ENCODE data around the gene ALK. TPM values are rescaled to one million over a fixed set of nuclear protein-coding genes. Genes with fewer than 3 reads are reported as not detected.

ALK gene
- total RNA-seq, 2 donors from 2014 or later, result 0.13 to 0.46 TPM

GRCh38 chr2:29479401-29479800 lies 442.0 kb downstream of the ALK start:
- no peak overlapping the region for H3K27ac ChIP-seq (ENCODE audit: low read depth, low read length)
- H3K9me3 Mint-ChIP-seq, result peaks cover 4% of the 10 kb centered on the region
- DNase-seq, result no peak

GRCh38 chr2:29478641-29479040 lies 442.7 kb downstream of the ALK start:
- Mint-ChIP-seq H3K4me1 (peaks cover 8% of the 10 kb centered on the region), H3K27ac (no peak overlapping the region), H3K36me3 (ENCODE audit: low read depth) (no peaks in the 10 kb centered on the region), H3K27me3 (ENCODE audit: insufficient read depth) (no peaks in the 10 kb centered on the region), H3K4me3 (no peak overlapping the region), H3K9me3 (peaks cover under 1% of the 10 kb centered on the region)
- H3K27me3 ChIP-seq (ENCODE audit: control insufficient read depth, insufficient read depth, low read length, poor library complexity, severe bottlenecking), result no peaks in the 10 kb centered on the region
- 94 to 96% methylated on average over 3 to 4 of the region's 4 CpGs for WGBS, 2 experiments (ENCODE audit: insufficient coverage in 1 of 2, insufficient read length in 1 of 2)
- H3K4me1 ChIP-seq (ENCODE audit: control insufficient read depth, insufficient read depth, low read length), result peaks cover 8% of the 10 kb centered on the region
- no peak overlapping the region for H3K27ac ChIP-seq (ENCODE audit: low read depth, low read length)
- H3K9ac ChIP-seq (ENCODE audit: extremely low read depth, low read length, poor library complexity, severe bottlenecking), result no peak overlapping the region
- no peak for TF ChIP-seq CTCF (conservative IDR thresholded peaks at IDR 0.05)
- H3K36me3 ChIP-seq (ENCODE audit: control insufficient read depth, insufficient read depth, low read length), result no peaks in the 10 kb centered on the region
- no peaks in the 10 kb centered on the region for H3K9me3 ChIP-seq (ENCODE audit: control insufficient read depth, low read length)
- no peak overlapping the region for H3K4me3 ChIP-seq (ENCODE audit: low read length)
- no peak for DNase-seq

More at GRCh38 chr2:29479401-29479800, 442.0 kb downstream of the ALK start:
- no peak for TF ChIP-seq CTCF (conservative IDR thresholded peaks at IDR 0.05)
- Mint-ChIP-seq H3K4me3 (no peak overlapping the region), H3K27ac (no peak overlapping the region), H3K27me3 (ENCODE audit: insufficient read depth) (no peaks in the 10 kb centered on the region), H3K4me1 (peaks cover 8% of the 10 kb centered on the region), H3K36me3 (ENCODE audit: low read depth) (no peaks in the 10 kb centered on the region)
- no peak overlapping the region for H3K4me3 ChIP-seq (ENCODE audit: low read length)
- H3K27me3 ChIP-seq (ENCODE audit: control insufficient read depth, insufficient read depth, low read length, poor library complexity, severe bottlenecking), result no peaks in the 10 kb centered on the region
- H3K36me3 ChIP-seq (ENCODE audit: control insufficient read depth, insufficient read depth, low read length), result no peaks in the 10 kb centered on the region
- H3K9me3 ChIP-seq (ENCODE audit: control insufficient read depth, low read length), result no peaks in the 10 kb centered on the region
- 97% methylated on average over 2 of the region's 2 CpGs; no CpG with 5 or more reads in 1 of the 2 experiments for WGBS, 2 experiments (ENCODE audit: insufficient coverage in 1 of 2, insufficient read length in 1 of 2)
- no peak overlapping the region for H3K9ac ChIP-seq (ENCODE audit: extremely low read depth, low read length, poor library complexity, severe bottlenecking)
- peaks cover 8% of the 10 kb centered on the region for H3K4me1 ChIP-seq (ENCODE audit: control insufficient read depth, insufficient read depth, low read length)

- no peak overlapping the region for H3K4me3 ChIP-seq (ENCODE audit: low read length)
- H3K4me3 Mint-ChIP-seq, result no peak overlapping the region
- no peaks in the 10 kb centered on the region for H3K27me3 Mint-ChIP-seq (ENCODE audit: insufficient read depth)
- H3K9me3 Mint-ChIP-seq, result peaks cover 3% of the 10 kb centered on the region
- TF ChIP-seq CTCF (conservative IDR thresholded peaks at IDR 0.05), result no peak
- no peak for DNase-seq
- H3K9ac ChIP-seq (ENCODE audit: extremely low read depth, low read length, poor library complexity, severe bottlenecking), result no peak overlapping the region
- H3K9me3 ChIP-seq (ENCODE audit: control insufficient read depth, low read length), result peaks cover 3% of the 10 kb centered on the region
- H3K27ac ChIP-seq (ENCODE audit: low read depth, low read length), result no peak overlapping the region
- no peaks in the 10 kb centered on the region for H3K36me3 Mint-ChIP-seq (ENCODE audit: low read depth)
- no peaks in the 10 kb centered on the region for H3K27me3 ChIP-seq (ENCODE audit: control insufficient read depth, insufficient read depth, low read length, poor library complexity, severe bottlenecking)
- peaks cover 8% of the 10 kb centered on the region for H3K4me1 ChIP-seq (ENCODE audit: control insufficient read depth, insufficient read depth, low read length)
- H3K4me1 Mint-ChIP-seq, result peaks cover 8% of the 10 kb centered on the region
- H3K27ac Mint-ChIP-seq, result no peak overlapping the region
- H3K36me3 ChIP-seq (ENCODE audit: control insufficient read depth, insufficient read depth, low read length), result no peaks in the 10 kb centered on the region
These were observed 444.2 kb downstream of the ALK start for GRCh38 chr2:29477186-29477585.
